Measurements from ENCODE around the gene CEND1.

DNA sequence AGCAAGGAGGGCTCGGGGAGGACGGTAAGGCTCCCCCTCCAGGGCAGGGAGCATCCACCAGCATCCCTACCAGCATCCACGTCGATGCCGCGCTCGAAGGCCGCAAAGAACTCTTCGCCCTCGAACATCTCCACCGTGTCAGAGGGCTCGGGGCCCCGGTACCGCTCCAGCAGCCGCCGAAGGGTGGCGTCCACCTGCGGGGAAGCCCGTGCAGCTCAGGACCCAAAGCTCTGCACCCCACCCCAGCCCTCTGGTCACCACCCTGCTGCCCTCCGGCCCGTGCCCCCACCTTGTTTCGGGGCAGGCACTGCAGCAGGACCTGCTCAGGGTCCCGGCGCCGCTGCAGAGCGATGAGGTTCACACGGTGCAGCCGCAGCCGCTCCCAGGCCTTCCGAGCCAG lies 10.6 kb upstream of the CEND1 start:
- TF ChIP-seq, protein P1, sequence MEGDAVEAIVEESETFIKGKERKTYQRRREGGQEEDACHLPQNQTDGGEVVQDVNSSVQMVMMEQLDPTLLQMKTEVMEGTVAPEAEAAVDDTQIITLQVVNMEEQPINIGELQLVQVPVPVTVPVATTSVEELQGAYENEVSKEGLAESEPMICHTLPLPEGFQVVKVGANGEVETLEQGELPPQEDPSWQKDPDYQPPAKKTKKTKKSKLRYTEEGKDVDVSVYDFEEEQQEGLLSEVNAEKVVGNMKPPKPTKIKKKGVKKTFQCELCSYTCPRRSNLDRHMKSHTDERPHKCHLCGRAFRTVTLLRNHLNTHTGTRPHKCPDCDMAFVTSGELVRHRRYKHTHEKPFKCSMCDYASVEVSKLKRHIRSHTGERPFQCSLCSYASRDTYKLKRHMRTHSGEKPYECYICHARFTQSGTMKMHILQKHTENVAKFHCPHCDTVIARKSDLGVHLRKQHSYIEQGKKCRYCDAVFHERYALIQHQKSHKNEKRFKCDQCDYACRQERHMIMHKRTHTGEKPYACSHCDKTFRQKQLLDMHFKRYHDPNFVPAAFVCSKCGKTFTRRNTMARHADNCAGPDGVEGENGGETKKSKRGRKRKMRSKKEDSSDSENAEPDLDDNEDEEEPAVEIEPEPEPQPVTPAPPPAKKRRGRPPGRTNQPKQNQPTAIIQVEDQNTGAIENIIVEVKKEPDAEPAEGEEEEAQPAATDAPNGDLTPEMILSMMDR (IDR thresholded peaks at IDR 0.05) = no peak
- no peak for TF ChIP-seq POLR2A (IDR thresholded peaks at IDR 0.05)

Data from thyroid gland (tissue), 4 donors.